HepG2 (cell line): ENCODE measurements around the gene NR1H2. TPM values are rescaled to one million over a fixed set of nuclear protein-coding genes. Genes with fewer than 3 reads are reported as not detected.

ENCODE experiments used
- GATAD2A ChIP-seq: IDR thresholded peaks from 2 replicates; pipeline ENCODE4 v1.6.1; 2016
- HNRNPLL ChIP-seq: fragments of 200-400 bp; formaldehyde crosslinking; IDR thresholded peaks from 2 replicates; pipeline ENCODE4 v1.6.1; 2017; ENCODE audit warnings: mild to moderate bottlenecking, low read depth, low read length; ENCODE audit not compliant: poor library complexity, severe bottlenecking
- HOXA7 ChIP-seq: sonication (generic); formaldehyde crosslinking; IDR thresholded peaks from 2 replicates; pipeline ENCODE4 v1.8.1; 2022; ENCODE audit warnings: mild to moderate bottlenecking, missing genetic modification reagents, moderate library complexity
- JARID2 ChIP-seq: sonication (generic); formaldehyde crosslinking; IDR thresholded peaks from 2 replicates; pipeline ENCODE4 v1.8.1; 2023; ENCODE audit warnings: missing genetic modification reagents, inconsistent platforms; ENCODE audit not compliant: insufficient replicate concordance
- LCORL ChIP-seq, 2 experiments: fragments of 450-650 bp in 1 of 2; sonication (generic) in 1 of 2; formaldehyde crosslinking in 1 of 2; IDR thresholded peaks; 2 replicates each; pipeline versions ENCODE4 v1.5.0 to v1.6.1; 2017 to 2020; ENCODE audit warnings: antibody characterized with exemption in 1 of 2, missing genetic modification reagents in 1 of 2
- MATR3 ChIP-seq: sonication (generic); formaldehyde crosslinking; IDR thresholded peaks from 2 replicates; pipeline ENCODE4 v1.4.0; 2020; ENCODE audit warnings: missing genetic modification reagents
- XRCC5 ChIP-seq: fragments of 200-400 bp; formaldehyde crosslinking; optimal IDR thresholded peaks from 2 replicates; pipeline ENCODE3; 2017; ENCODE audit warnings: mild to moderate bottlenecking, low read length
- ZFP1 ChIP-seq: IDR thresholded peaks from 2 replicates; pipeline ENCODE4 v1.6.1; 2016
- ZNF335 ChIP-seq: sonication (generic); formaldehyde crosslinking; IDR thresholded peaks from 2 replicates; pipeline ENCODE4 v1.4.0; 2020; ENCODE audit warnings: missing genetic modification reagents
- ZNF878 ChIP-seq: sonication (generic); formaldehyde crosslinking; IDR thresholded peaks from 2 replicates; pipeline ENCODE4 v1.8.1; 2023; ENCODE audit warnings: mild to moderate bottlenecking, missing genetic modification reagents, moderate library complexity
- polyA plus RNA-seq, 8 experiments: library from polyadenylated mRNA; depleted of rRNA in 3 of 8; stranded (reverse) in 7 of 8; unstranded in 1 of 8; fragments of >200 nt; fragmentation: Illumina TruSeq in 4 of 8; extraction: Trizol in 4 of 8; gene quantifications; 2 replicates each; pipeline versions ENCODE4 v1.2.1 to v1.2.3, GENCODE V29; 2011 to 2016; ENCODE audit warnings: low read depth in 4 of 8, missing spikeins in 1 of 8, mixed read lengths in 1 of 8; ENCODE audit not compliant: insufficient read depth in 1 of 8
- total RNA-seq, 5 experiments: library from RNA; depleted of rRNA; stranded (reverse); fragments of >200 nt; fragmentation: Illumina TruSeq; extraction: Trizol; gene quantifications; 2 replicates each; pipeline ENCODE4 v1.2.3, GENCODE V29; 2016; ENCODE audit warnings: low read depth in 1 of 5
- TF ChIP-seq, protein P1 (sequence below): sonication (generic); formaldehyde crosslinking; conservative IDR thresholded peaks from 2 replicates; pipeline ENCODE4 v1.4.0; 2020; ENCODE audit warnings: missing genetic modification reagents
- TF ChIP-seq, protein P2 (sequence below): sonication (generic); formaldehyde crosslinking; IDR thresholded peaks from 2 replicates; pipeline ENCODE4 v1.5.0; 2020; ENCODE audit warnings: mild to moderate bottlenecking, missing genetic modification reagents, borderline replicate concordance
- TF ChIP-seq, protein P3 (sequence below): sonication (generic); formaldehyde crosslinking; IDR thresholded peaks from 2 replicates; pipeline ENCODE4 v1.4.0; 2020; ENCODE audit warnings: mild to moderate bottlenecking, missing genetic modification reagents
- TF ChIP-seq, protein P4 (sequence below): sonication (generic); formaldehyde crosslinking; IDR thresholded peaks from 2 replicates; pipeline ENCODE4 v1.4.0; 2020; ENCODE audit warnings: missing genetic modification reagents
- TF ChIP-seq, protein P5 (sequence below): sonication (generic); formaldehyde crosslinking; IDR thresholded peaks from 2 replicates; pipeline ENCODE4 v1.4.0; 2020; ENCODE audit warnings: missing genetic modification reagents

The NR1H2 gene
- total and polyA plus RNA-seq, 2 of the 13 experiments (the other 11 are each of a cell fraction or from before 2014, with no cell fraction given): 10.3 to 13.5 TPM

DNA sequence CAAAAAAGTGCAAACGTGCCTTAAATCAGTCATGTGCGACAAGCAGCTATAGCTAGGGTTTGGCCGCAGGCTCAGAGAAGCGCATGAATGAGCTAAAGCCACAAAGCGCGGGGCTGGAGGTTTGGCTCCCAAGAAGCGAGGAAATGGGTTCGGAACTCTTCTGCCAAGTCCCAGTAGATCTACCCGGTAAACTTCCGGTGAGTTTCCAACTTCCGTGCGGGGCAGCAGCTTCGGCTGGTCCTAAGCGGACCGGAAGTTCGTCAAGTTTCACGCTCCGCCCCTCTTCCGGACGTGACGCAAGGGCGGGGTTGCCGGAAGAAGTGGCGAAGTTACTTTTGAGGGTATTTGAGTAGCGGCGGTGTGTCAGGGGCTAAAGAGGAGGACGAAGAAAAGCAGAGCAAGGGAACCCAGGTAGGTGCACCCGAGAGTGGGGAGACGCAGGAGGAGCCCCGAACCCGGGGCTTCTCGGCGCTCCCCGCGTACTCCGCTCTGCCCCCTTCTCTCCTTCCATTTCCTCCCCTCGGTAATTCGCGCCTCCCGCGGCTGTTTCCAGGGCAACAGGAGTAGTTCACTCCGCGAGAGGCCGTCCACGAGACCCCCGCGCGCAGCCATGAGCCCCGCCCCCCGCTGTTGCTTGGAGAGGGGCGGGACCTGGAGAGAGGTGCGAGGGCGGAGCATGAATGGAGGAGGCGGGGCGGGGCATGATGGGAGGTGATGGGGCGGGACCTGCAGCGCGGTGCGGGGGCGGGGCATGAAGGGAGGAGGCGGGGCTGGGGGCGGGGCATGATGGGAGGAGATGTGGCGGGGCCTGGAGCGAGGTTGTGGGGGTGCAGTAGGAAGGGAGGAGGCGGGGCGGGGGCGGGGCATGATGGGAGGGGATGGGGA lies at the start of gene NR1H2 (continued):
- TF ChIP-seq, protein P1, sequence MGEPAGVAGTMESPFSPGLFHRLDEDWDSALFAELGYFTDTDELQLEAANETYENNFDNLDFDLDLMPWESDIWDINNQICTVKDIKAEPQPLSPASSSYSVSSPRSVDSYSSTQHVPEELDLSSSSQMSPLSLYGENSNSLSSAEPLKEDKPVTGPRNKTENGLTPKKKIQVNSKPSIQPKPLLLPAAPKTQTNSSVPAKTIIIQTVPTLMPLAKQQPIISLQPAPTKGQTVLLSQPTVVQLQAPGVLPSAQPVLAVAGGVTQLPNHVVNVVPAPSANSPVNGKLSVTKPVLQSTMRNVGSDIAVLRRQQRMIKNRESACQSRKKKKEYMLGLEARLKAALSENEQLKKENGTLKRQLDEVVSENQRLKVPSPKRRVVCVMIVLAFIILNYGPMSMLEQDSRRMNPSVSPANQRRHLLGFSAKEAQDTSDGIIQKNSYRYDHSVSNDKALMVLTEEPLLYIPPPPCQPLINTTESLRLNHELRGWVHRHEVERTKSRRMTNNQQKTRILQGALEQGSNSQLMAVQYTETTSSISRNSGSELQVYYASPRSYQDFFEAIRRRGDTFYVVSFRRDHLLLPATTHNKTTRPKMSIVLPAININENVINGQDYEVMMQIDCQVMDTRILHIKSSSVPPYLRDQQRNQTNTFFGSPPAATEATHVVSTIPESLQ (CRISPR knock-in tag): no peak
- TF ChIP-seq ZFP1 (CRISPR knock-in tag) (no peak), HOXA7 (no peak), ZNF335 (CRISPR knock-in tag) (peak; percentile 89), JARID2 (CRISPR knock-in tag) (peak; percentile 43), MATR3 (no peak), XRCC5 (peak; percentile 98), ZNF878 (CRISPR knock-in tag) (no peak), GATAD2A (CRISPR knock-in tag) (peak; percentile 75; the same call in 1 of the 2 replicates), HNRNPLL (peak; percentile 79), LCORL (IDR thresholded peaks at IDR 0.05) (0 out of 2 replicates have a peak, but pooled peaks have one; percentile 11), LCORL (CRISPR knock-in tag; IDR thresholded peaks at IDR 0.05) (peak; percentile 81)
- TF ChIP-seq, protein P2, sequence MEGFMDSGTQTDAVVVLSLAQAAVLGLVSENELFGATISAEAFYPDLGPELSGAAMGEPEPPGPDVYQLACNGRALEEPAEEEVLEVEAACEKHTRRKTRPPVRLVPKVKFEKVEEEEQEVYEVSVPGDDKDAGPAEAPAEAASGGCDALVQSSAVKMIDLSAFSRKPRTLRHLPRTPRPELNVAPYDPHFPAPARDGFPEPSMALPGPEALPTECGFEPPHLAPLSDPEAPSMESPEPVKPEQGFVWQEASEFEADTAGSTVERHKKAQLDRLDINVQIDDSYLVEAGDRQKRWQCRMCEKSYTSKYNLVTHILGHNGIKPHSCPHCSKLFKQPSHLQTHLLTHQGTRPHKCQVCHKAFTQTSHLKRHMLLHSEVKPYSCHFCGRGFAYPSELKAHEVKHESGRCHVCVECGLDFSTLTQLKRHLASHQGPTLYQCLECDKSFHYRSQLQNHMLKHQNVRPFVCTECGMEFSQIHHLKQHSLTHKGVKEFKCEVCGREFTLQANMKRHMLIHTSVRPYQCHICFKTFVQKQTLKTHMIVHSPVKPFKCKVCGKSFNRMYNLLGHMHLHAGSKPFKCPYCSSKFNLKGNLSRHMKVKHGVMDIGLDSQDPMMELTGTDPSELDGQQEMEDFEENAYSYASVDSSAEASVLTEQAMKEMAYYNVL (CRISPR knock-in tag): 0 out of 2 replicates have a peak, but pooled peaks have one; percentile 10
- TF ChIP-seq, protein P3, sequence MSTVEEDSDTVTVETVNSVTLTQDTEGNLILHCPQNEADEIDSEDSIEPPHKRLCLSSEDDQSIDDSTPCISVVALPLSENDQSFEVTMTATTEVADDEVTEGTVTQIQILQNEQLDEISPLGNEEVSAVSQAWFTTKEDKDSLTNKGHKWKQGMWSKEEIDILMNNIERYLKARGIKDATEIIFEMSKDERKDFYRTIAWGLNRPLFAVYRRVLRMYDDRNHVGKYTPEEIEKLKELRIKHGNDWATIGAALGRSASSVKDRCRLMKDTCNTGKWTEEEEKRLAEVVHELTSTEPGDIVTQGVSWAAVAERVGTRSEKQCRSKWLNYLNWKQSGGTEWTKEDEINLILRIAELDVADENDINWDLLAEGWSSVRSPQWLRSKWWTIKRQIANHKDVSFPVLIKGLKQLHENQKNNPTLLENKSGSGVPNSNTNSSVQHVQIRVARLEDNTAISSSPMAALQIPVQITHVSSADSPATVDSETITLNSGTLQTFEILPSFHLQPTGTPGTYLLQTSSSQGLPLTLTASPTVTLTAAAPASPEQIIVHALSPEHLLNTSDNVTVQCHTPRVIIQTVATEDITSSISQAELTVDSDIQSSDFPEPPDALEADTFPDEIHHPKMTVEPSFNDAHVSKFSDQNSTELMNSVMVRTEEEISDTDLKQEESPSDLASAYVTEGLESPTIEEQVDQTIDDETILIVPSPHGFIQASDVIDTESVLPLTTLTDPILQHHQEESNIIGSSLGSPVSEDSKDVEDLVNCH: 0 out of 2 replicates have a peak, but pooled peaks have one; percentile 45
- TF ChIP-seq, protein P4, sequence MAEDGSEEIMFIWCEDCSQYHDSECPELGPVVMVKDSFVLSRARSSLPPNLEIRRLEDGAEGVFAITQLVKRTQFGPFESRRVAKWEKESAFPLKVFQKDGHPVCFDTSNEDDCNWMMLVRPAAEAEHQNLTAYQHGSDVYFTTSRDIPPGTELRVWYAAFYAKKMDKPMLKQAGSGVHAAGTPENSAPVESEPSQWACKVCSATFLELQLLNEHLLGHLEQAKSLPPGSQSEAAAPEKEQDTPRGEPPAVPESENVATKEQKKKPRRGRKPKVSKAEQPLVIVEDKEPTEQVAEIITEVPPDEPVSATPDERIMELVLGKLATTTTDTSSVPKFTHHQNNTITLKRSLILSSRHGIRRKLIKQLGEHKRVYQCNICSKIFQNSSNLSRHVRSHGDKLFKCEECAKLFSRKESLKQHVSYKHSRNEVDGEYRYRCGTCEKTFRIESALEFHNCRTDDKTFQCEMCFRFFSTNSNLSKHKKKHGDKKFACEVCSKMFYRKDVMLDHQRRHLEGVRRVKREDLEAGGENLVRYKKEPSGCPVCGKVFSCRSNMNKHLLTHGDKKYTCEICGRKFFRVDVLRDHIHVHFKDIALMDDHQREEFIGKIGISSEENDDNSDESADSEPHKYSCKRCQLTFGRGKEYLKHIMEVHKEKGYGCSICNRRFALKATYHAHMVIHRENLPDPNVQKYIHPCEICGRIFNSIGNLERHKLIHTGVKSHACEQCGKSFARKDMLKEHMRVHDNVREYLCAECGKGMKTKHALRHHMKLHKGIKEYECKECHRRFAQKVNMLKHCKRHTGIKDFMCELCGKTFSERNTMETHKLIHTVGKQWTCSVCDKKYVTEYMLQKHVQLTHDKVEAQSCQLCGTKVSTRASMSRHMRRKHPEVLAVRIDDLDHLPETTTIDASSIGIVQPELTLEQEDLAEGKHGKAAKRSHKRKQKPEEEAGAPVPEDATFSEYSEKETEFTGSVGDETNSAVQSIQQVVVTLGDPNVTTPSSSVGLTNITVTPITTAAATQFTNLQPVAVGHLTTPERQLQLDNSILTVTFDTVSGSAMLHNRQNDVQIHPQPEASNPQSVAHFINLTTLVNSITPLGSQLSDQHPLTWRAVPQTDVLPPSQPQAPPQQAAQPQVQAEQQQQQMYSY (CRISPR knock-in tag): 0 out of 2 replicates have a peak, but pooled peaks have one; percentile 22
- TF ChIP-seq, protein P5, sequence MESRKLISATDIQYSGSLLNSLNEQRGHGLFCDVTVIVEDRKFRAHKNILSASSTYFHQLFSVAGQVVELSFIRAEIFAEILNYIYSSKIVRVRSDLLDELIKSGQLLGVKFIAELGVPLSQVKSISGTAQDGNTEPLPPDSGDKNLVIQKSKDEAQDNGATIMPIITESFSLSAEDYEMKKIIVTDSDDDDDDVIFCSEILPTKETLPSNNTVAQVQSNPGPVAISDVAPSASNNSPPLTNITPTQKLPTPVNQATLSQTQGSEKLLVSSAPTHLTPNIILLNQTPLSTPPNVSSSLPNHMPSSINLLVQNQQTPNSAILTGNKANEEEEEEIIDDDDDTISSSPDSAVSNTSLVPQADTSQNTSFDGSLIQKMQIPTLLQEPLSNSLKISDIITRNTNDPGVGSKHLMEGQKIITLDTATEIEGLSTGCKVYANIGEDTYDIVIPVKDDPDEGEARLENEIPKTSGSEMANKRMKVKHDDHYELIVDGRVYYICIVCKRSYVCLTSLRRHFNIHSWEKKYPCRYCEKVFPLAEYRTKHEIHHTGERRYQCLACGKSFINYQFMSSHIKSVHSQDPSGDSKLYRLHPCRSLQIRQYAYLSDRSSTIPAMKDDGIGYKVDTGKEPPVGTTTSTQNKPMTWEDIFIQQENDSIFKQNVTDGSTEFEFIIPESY: peak; percentile 43; the same call in 1 of the 2 replicates
